Osteocyte (in vitro differentiated cells): ENCODE data around the gene TUBGCP6. TPM values are rescaled to one million over a fixed set of nuclear protein-coding genes. Genes with fewer than 3 reads are reported as not detected.

Source experiments
- DNase-seq: peaks from one replicate; pipeline ENCODE4 v3.0.0; 2021; ENCODE audit warnings: mixed read lengths; ENCODE audit not compliant: unreplicated experiment; ENCODE audit errors: extremely low spot score
- H3K27ac Mint-ChIP-seq: one replicate; pipeline ENCODE4 v1.8.0; 2021; ENCODE audit warnings: mild to moderate bottlenecking, mixed read lengths; ENCODE audit not compliant: unreplicated experiment
- H3K27me3 Mint-ChIP-seq: one replicate; pipeline ENCODE4 v1.8.0; 2021; ENCODE audit warnings: mixed read lengths; ENCODE audit not compliant: unreplicated experiment
- H3K36me3 Mint-ChIP-seq: one replicate; pipeline ENCODE4 v1.8.0; 2021; ENCODE audit warnings: mixed read lengths; ENCODE audit not compliant: unreplicated experiment
- H3K4me1 Mint-ChIP-seq: one replicate; pipeline ENCODE4 v1.8.0; 2021; ENCODE audit warnings: mixed read lengths; ENCODE audit not compliant: unreplicated experiment
- H3K4me3 Mint-ChIP-seq: one replicate; pipeline ENCODE4 v1.8.0; 2021; ENCODE audit warnings: mild to moderate bottlenecking, moderate library complexity, mixed read lengths; ENCODE audit not compliant: unreplicated experiment
- H3K9me3 Mint-ChIP-seq: one replicate; pipeline ENCODE4 v1.8.0; 2021; ENCODE audit warnings: mixed read lengths; ENCODE audit not compliant: unreplicated experiment
- total RNA-seq: library from RNA; stranded (reverse); gene quantifications from 2 replicates; pipeline ENCODE4 v1.2.1, GENCODE V29; 2021
- TF ChIP-seq, protein P1 (sequence below): fragments of 200-600 bp; sonication (generic); IDR thresholded peaks from 2 replicates; pipeline ENCODE4 v1.5.0; 2021; ENCODE audit warnings: antibody characterized with exemption, mild to moderate bottlenecking, moderate library complexity

TUBGCP6 gene
- total RNA-seq, 1 donor from 2014 or later: 55.7 TPM

DNA sequence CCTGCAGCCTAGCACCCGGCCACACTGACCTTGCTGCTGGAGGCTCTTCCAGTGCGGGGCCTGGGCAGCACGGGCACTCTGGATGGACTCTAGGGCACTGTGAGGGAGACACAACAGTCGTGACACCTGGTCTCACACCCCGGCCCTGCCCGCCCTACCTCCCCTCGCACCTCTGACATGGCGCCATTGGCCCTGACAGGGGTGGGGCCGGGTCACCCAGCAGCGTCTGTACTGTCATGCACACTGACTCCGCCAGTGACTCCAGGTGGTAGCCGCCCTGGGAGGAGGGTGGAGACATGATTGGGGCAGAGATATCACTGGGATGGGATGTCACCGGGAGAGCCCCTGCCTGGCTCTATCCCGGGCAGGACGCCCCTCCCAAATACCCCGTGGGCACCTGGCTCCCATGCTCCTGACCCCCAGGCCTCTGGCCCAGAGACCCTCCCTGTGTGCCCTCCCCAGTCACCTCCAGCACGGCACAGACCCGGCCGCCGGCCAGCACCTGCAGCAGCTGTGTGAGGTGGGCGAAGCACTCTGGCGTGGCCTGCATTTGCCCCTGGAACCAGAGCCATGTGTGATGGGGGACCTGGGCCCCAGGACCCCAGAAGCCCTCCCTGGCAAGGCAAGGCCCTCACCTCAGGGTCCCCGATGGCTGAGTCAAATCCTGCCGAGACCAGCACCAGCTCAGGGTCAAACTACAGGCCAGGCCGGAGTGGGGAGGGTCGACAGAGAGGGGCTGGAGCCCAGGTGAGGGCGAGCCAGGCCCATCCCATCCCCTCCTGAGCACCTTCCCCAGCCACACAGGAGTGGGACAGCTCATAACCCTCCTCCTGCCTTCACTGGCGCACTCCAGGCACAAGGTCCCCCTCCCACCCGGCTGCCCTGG is 3.6 kb upstream of the TUBGCP6 start:
- TF ChIP-seq, protein P1, sequence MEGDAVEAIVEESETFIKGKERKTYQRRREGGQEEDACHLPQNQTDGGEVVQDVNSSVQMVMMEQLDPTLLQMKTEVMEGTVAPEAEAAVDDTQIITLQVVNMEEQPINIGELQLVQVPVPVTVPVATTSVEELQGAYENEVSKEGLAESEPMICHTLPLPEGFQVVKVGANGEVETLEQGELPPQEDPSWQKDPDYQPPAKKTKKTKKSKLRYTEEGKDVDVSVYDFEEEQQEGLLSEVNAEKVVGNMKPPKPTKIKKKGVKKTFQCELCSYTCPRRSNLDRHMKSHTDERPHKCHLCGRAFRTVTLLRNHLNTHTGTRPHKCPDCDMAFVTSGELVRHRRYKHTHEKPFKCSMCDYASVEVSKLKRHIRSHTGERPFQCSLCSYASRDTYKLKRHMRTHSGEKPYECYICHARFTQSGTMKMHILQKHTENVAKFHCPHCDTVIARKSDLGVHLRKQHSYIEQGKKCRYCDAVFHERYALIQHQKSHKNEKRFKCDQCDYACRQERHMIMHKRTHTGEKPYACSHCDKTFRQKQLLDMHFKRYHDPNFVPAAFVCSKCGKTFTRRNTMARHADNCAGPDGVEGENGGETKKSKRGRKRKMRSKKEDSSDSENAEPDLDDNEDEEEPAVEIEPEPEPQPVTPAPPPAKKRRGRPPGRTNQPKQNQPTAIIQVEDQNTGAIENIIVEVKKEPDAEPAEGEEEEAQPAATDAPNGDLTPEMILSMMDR: no peak
- no peak for DNase-seq
- H3K4me3 Mint-ChIP-seq: no peak overlapping the region
- H3K9me3 Mint-ChIP-seq: no peaks in the 10 kb centered on the region
- no peak overlapping the region for H3K27ac Mint-ChIP-seq
- peaks cover 18% of the 10 kb centered on the region for H3K4me1 Mint-ChIP-seq
- peaks cover 2% of the 10 kb centered on the region for H3K36me3 Mint-ChIP-seq
- no peaks in the 10 kb centered on the region for H3K27me3 Mint-ChIP-seq

DNA sequence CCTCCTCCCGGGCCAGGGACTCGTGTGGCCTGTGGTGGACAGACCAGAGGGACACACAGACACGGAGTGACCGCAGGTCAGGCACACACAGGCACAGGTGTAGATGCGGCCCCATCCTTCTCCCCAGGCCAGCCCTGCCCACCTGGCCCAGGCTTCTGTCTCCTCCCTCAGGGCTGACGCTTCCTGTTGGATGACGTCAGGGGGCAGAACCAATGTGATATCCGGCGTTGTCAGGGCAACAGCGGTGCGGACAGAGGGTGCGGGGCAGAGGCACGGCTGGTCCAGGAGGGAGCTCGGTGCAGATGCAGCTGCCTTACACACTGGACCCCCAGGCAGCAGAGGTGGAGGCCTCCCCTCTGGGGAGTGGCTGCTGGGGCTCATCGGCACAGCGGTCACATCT is 2.9 kb upstream of the TUBGCP6 start:
- Mint-ChIP-seq H3K36me3 (peaks cover 2% of the 10 kb centered on the region), H3K27ac (no peak overlapping the region), H3K9me3 (no peaks in the 10 kb centered on the region), H3K27me3 (no peaks in the 10 kb centered on the region), H3K4me1 (peaks cover 24% of the 10 kb centered on the region), H3K4me3 (no peak overlapping the region)
- TF ChIP-seq, protein P1: no peak
- no peak for DNase-seq

DNA sequence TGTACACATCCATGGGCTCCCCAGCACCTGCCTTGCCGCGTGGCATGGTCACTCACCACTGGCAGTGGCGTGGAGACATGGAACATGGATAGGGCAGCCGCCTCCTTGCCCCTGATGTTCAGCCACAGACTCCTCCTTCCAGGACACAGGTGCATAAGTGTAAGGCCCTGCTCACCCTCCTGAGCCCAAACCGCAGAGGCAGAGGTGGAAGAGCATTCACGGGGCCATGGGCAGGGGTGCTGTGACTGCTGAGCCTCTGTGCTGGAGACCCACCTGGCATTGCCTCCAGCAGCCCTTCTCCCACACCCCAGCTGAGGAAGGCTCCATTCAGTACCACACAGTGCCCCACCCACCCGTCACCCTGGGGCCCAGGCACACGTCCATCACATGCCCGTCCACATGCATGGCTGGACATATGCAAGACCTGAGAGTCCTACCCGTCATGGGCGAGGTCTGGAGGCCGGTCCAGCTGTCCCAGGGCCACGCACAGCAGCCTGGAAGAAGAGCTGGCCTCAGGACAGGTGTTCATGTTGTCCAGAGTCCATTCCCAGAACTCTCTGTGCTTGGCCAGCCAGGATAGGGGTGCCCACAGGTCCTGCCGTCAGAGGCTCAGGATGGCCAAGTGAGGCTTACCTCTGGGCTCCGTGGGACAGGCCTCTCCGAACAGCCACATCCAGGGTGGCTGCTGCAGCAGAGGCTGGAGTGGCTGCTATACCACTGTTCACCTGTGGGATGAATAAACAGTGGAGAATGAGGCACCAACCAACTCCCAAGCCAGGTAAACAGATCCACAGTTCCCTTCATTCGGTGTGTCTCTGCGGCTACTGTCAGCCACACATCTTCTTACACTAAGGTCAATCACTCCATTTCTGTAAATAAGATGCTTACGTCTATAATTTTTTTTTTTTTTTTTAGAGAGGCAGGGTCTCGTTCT is 1.7 kb upstream of the TUBGCP6 start:
- H3K4me1 Mint-ChIP-seq: peaks cover 36% of the 10 kb centered on the region
- peaks cover 2% of the 10 kb centered on the region for H3K36me3 Mint-ChIP-seq
- no peaks in the 10 kb centered on the region for H3K27me3 Mint-ChIP-seq
- peak overlapping the region; percentile 100 for H3K4me3 Mint-ChIP-seq
- no peaks in the 10 kb centered on the region for H3K9me3 Mint-ChIP-seq
- no peak for DNase-seq
- TF ChIP-seq, protein P1: no peak
- H3K27ac Mint-ChIP-seq: no peak overlapping the region

DNA sequence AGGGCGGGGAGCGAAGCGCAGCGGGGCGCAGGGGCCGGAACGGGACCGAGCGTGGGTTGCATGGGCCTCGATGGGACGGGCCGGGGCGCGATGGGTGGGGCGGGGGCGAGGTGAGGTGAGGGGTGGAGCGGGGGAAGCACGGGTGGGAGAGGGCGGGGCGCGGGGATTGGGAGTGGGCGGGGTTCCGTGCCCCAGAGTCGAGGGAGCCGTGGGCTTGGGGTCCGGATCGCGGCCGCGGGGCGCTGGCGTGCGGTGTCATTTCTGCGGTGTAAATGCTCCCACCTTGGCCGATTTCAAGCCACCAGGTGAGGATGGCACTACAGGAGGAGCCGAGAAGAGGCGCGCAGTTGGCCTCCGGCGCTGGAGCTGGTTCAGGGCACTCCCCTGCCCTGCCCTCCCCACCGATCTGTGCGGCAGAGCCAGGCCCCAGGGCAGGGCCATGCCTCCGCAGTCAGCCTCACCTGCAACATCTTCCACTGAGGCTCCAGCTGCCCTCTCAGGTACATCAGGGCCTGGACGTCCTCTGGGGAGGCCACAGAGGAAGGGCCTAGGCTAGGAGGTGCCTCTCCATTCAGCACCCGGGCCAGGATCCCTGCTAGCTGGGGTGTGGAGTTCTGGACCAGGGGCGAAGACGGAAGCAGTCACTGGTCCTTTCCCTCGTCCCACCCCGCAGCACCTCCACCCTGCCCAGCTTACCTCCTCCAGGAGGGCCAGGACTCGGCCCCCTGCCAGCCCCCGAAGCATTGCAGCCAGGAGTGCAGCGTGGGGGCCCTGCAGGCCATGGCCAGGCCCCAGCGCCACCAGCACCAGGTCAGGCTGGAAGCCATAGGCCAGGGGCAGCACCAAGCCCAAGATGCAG is 620 bp upstream of the TUBGCP6 start:
- peaks cover 39% of the 10 kb centered on the region for H3K4me1 Mint-ChIP-seq
- DNase-seq: no peak
- H3K27ac Mint-ChIP-seq: peak overlapping the region; percentile 100
- H3K36me3 Mint-ChIP-seq: peaks cover 2% of the 10 kb centered on the region
- peak overlapping the region; percentile 100 for H3K4me3 Mint-ChIP-seq
- TF ChIP-seq, protein P1: no peak
- no peaks in the 10 kb centered on the region for H3K27me3 Mint-ChIP-seq
- no peaks in the 10 kb centered on the region for H3K9me3 Mint-ChIP-seq
